Endothelial cell (in vitro differentiated cells): ENCODE data around the gene PLXNA3. TPM values are rescaled to one million over a fixed set of nuclear protein-coding genes. Genes with fewer than 3 reads are reported as not detected.

Source experiments
- DNase-seq: peaks from one replicate; pipeline ENCODE4 v3.0.0; 2021; ENCODE audit warnings: low spot score
- H3K27ac Mint-ChIP-seq: one replicate; pipeline ENCODE4 v1.8.0; 2021; ENCODE audit warnings: mixed read lengths, inconsistent platforms; ENCODE audit not compliant: unreplicated experiment
- H3K27me3 Mint-ChIP-seq: one replicate; pipeline ENCODE4 v1.8.0; 2021; ENCODE audit warnings: mild to moderate bottlenecking, moderate library complexity, mixed read lengths, inconsistent platforms; ENCODE audit not compliant: unreplicated experiment
- H3K36me3 Mint-ChIP-seq: one replicate; pipeline ENCODE4 v1.8.0; 2021; ENCODE audit warnings: mild to moderate bottlenecking, low read depth, mixed read lengths, inconsistent platforms; ENCODE audit not compliant: unreplicated experiment
- H3K4me1 Mint-ChIP-seq: one replicate; pipeline ENCODE4 v1.8.0; 2021; ENCODE audit warnings: mild to moderate bottlenecking, mixed read lengths, inconsistent platforms; ENCODE audit not compliant: unreplicated experiment
- H3K4me3 Mint-ChIP-seq: one replicate; pipeline ENCODE4 v1.8.0; 2021; ENCODE audit warnings: mild to moderate bottlenecking, mixed read lengths, inconsistent platforms; ENCODE audit not compliant: unreplicated experiment
- H3K9me3 Mint-ChIP-seq: one replicate; pipeline ENCODE4 v1.8.0; 2021; ENCODE audit warnings: mixed read lengths, inconsistent platforms; ENCODE audit not compliant: unreplicated experiment
- total RNA-seq: library from RNA; stranded (reverse); fragmentation: NEBNext Ultra II Directional; extraction: Animal tissue kit (Norgen Biotek cat#: 25700); gene quantifications from one replicate; pipeline ENCODE4 v1.2.1, GENCODE V29; 2021; ENCODE audit not compliant: unreplicated experiment
- TF ChIP-seq, protein P1 (sequence below): fragments of 200-600 bp; sonication (generic); IDR thresholded peaks from one replicate; pipeline ENCODE4 v1.5.0; 2021; ENCODE audit warnings: antibody characterized with exemption; ENCODE audit not compliant: unreplicated experiment

PLXNA3 gene
- total RNA-seq, 1 donor from 2014 or later: 54.5 TPM

DNA sequence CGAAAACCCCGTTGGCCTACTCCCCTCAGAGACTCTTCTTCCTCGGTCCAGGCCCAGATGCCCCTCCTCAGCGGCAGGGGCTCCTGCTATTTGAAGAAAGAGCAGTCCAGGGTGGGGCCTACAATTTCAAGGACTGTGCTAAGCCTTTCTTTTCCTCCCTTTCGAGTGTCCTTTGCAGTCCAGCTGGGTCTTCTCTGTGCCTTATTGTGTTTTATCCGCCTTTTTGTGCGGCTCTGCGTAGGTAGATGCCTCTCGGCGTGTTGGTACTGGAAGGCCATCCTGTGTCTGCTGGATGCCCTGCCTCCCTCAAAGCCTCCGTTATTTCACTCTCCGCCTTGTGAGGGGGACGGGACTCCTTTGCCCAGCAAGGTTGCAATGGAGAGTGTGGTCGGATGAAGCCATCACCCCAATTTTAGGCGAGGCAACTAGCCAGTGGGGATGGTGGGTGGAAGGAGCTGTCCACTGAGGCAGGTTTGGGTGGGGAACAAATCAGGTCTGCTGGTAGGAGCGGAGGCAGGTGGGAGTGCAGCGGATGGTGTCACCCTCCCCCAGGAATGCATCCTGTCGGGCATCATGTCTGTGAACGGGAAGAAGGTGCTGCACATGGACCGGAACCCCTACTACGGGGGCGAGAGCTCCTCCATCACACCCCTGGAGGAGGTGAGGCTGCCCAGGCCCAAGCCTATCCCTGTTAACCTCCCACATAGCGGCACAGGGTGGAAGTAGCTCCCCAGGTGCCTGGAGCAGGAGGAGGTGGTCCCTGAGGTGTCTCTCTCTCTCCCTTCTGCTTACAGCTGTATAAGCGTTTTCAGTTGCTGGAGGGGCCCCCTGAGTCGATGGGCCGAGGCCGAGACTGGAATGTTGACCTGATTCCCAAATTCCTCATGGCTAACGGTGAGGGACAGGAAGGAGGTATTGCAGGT is 19.8 kb upstream of the PLXNA3 start:
- Mint-ChIP-seq H3K9me3 (no peaks in the 10 kb centered on the region), H3K36me3 (peaks cover 5% of the 10 kb centered on the region), H3K4me3 (peak overlapping the region; percentile 92), H3K4me1 (peaks cover 8% of the 10 kb centered on the region), H3K27me3 (peaks cover 4% of the 10 kb centered on the region), H3K27ac (no peak overlapping the region)
- no peak for DNase-seq
- TF ChIP-seq, protein P1, sequence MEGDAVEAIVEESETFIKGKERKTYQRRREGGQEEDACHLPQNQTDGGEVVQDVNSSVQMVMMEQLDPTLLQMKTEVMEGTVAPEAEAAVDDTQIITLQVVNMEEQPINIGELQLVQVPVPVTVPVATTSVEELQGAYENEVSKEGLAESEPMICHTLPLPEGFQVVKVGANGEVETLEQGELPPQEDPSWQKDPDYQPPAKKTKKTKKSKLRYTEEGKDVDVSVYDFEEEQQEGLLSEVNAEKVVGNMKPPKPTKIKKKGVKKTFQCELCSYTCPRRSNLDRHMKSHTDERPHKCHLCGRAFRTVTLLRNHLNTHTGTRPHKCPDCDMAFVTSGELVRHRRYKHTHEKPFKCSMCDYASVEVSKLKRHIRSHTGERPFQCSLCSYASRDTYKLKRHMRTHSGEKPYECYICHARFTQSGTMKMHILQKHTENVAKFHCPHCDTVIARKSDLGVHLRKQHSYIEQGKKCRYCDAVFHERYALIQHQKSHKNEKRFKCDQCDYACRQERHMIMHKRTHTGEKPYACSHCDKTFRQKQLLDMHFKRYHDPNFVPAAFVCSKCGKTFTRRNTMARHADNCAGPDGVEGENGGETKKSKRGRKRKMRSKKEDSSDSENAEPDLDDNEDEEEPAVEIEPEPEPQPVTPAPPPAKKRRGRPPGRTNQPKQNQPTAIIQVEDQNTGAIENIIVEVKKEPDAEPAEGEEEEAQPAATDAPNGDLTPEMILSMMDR: no peak

GRCh38 chrX:154439841-154440240 is 18.2 kb upstream of the PLXNA3 start:
- peaks cover 8% of the 10 kb centered on the region for H3K4me1 Mint-ChIP-seq
- no peak overlapping the region for H3K27ac Mint-ChIP-seq
- TF ChIP-seq, protein P1: no peak
- H3K27me3 Mint-ChIP-seq: peaks cover 1% of the 10 kb centered on the region
- H3K9me3 Mint-ChIP-seq: no peaks in the 10 kb centered on the region
- H3K4me3 Mint-ChIP-seq: no peak overlapping the region
- H3K36me3 Mint-ChIP-seq: peaks cover 3% of the 10 kb centered on the region
- no peak for DNase-seq

DNA sequence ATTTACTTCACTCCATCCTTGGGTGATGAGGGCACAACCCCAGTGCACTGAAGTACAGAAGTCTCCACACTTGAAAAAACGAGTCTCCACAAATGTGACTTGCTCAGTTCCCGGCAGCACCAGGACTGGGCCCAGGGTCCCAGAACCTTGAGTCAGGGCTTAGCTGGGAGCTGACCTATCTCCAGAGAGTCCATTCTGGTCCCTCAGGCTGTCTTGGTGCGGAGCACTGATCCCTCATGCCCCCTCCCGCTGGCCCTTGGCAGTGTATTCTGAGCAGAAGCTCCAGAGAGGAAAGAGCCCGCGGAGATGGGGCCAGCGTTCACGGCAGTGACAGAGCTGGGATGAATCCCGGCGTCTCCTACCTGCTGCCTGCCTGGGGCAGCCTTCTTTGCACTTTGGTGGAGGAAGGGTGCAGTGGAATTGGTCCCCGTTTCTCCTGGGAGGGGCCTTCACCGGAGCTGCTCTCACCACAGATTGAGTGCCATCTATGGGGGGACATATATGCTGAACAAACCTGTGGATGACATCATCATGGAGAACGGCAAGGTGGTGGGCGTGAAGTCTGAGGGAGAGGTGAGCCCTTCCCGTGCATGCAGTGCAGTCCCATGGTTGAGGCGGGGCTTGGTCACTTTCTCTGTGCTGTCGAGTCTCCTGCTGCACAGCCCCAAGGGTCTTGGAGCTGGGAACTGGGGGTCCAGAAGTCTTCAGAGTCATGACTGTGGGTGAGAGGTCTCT is 17.3 kb upstream of the PLXNA3 start:
- peaks cover 1% of the 10 kb centered on the region for H3K27me3 Mint-ChIP-seq
- no peaks in the 10 kb centered on the region for H3K9me3 Mint-ChIP-seq
- H3K36me3 Mint-ChIP-seq: peaks cover 3% of the 10 kb centered on the region
- peaks cover 8% of the 10 kb centered on the region for H3K4me1 Mint-ChIP-seq
- no peak overlapping the region for H3K27ac Mint-ChIP-seq
- H3K4me3 Mint-ChIP-seq: no peak overlapping the region
- TF ChIP-seq, protein P1: no peak
- no peak for DNase-seq

- no peak overlapping the region for H3K27ac Mint-ChIP-seq
- no peak overlapping the region for H3K4me3 Mint-ChIP-seq
- TF ChIP-seq, protein P1: no peak
- H3K36me3 Mint-ChIP-seq: peaks cover 3% of the 10 kb centered on the region
- DNase-seq: no peak
- peaks cover 4% of the 10 kb centered on the region for H3K4me1 Mint-ChIP-seq
- peaks cover 1% of the 10 kb centered on the region for H3K27me3 Mint-ChIP-seq
- no peaks in the 10 kb centered on the region for H3K9me3 Mint-ChIP-seq
These were observed 16.5 kb upstream of the PLXNA3 start for GRCh38 chrX:154441564-154441963.
